IMR-90 (cell line): ENCODE data around the gene MTREX. TPM values are rescaled to one million over a fixed set of nuclear protein-coding genes. Genes with fewer than 3 reads are reported as not detected.

Source experiments
- ATAC-seq: fragments of 200-7000 bp; cut with Tn5 transposase; 2 replicates; pipeline ENCODE4 v1.9.1; 2020; ENCODE audit warnings: low read depth, mild to moderate bottlenecking, moderate library complexity
- BruUV-seq: library from RNA; stranded (reverse); fragments of 400-500 nt; replicated peaks from 2 replicates; lab custom pipeline; 2021; lab: Mats Ljungman, UMichigan
- CTCF ChIA-PET: fragments of 300-600 bp; formaldehyde crosslinking; extraction: SDS; loops from one replicate; lab custom pipeline; 2021; ENCODE audit warnings: antibody characterized with exemption; lab: Yijun Ruan, JAX
- POLR2A ChIA-PET: fragments of 300-600 bp; sonication (Branson Sonifier 250); formaldehyde crosslinking; loops from one replicate; lab custom pipeline; 2022; ENCODE audit warnings: antibody characterized with exemption; ENCODE audit not compliant: unreplicated experiment; lab: Charles Lee
- DNase-seq: peaks from one replicate; pipeline ENCODE4 v3.0.0; 2013
- H2AFZ ChIP-seq: replicated peaks from 2 replicates; pipeline ENCODE3; 2013; ENCODE audit warnings: low read length, mild to moderate bottlenecking; ENCODE audit not compliant: poor library complexity
- H2AK5ac ChIP-seq: 2 replicates; pipeline ENCODE4 v1.6.1; 2013; ENCODE audit warnings: low read depth, low read length, inconsistent platforms
- H2AK9ac ChIP-seq: replicated peaks from 2 replicates; pipeline ENCODE3; 2013; ENCODE audit warnings: mild to moderate bottlenecking, low read depth, low read length, moderate library complexity; ENCODE audit not compliant: poor library complexity
- H2BK120ac ChIP-seq: 2 replicates; pipeline ENCODE4 v1.6.1; 2013; ENCODE audit warnings: low read depth, low read length, inconsistent platforms
- H2BK15ac ChIP-seq: 3 replicates; pipeline ENCODE4 v1.6.1; 2013; ENCODE audit warnings: low read depth, low read length, inconsistent platforms
- H2BK20ac ChIP-seq: 2 replicates; pipeline ENCODE4 v1.6.1; 2013; ENCODE audit warnings: low read depth, mild to moderate bottlenecking, inconsistent platforms, low read length, moderate library complexity
- H2BK5ac ChIP-seq: 2 replicates; pipeline ENCODE4 v1.6.1; 2013; ENCODE audit warnings: mild to moderate bottlenecking, low read depth, low read length, inconsistent platforms; ENCODE audit not compliant: poor library complexity, severe bottlenecking
- H3K14ac ChIP-seq: replicated peaks from 2 replicates; pipeline ENCODE4 v1.6.1; 2013; ENCODE audit warnings: low read depth, low read length, inconsistent platforms
- H3K18ac ChIP-seq: 2 replicates; pipeline ENCODE4 v1.6.1; 2013; ENCODE audit warnings: low read depth, low read length, control low read depth
- H3K23ac ChIP-seq: 2 replicates; pipeline ENCODE4 v1.6.1; 2013; ENCODE audit warnings: low read depth, low read length, inconsistent platforms
- H3K27ac ChIP-seq: 2 replicates; pipeline ENCODE4 v1.5.1; 2013; ENCODE audit warnings: mild to moderate bottlenecking, control low read depth, low read length; ENCODE audit not compliant: insufficient read depth
- H3K27me3 ChIP-seq: 2 replicates; pipeline ENCODE4 v1.6.1; 2013; ENCODE audit warnings: low read length; ENCODE audit not compliant: control insufficient read depth, insufficient read depth
- H3K36me3 ChIP-seq: 2 replicates; pipeline ENCODE4 v1.6.1; 2013; ENCODE audit warnings: low read length, mixed read lengths; ENCODE audit not compliant: control insufficient read depth, insufficient read depth
- H3K4ac ChIP-seq: 2 replicates; pipeline ENCODE4 v1.6.1; 2013; ENCODE audit warnings: low read depth, low read length, inconsistent platforms
- H3K4me1 ChIP-seq: 2 replicates; pipeline ENCODE4 v1.6.1; 2013; ENCODE audit warnings: low read length, mixed read lengths; ENCODE audit not compliant: control insufficient read depth, insufficient read depth
- H3K4me2 ChIP-seq: 2 replicates; pipeline ENCODE4 v1.6.1; 2013; ENCODE audit warnings: low read depth, mild to moderate bottlenecking, control low read depth, low read length, moderate library complexity
- H3K4me3 ChIP-seq: 2 replicates; pipeline ENCODE4 v1.5.1; 2013; ENCODE audit warnings: low read depth, mild to moderate bottlenecking, control low read depth, low read length, moderate library complexity; ENCODE audit not compliant: insufficient read depth
- H3K56ac ChIP-seq: 2 replicates; pipeline ENCODE4 v1.6.1; 2013; ENCODE audit warnings: low read length, inconsistent platforms; ENCODE audit not compliant: insufficient read depth; ENCODE audit errors: extremely low read depth
- H3K79me1 ChIP-seq, 2 experiments: 2 replicates each; pipeline ENCODE4 v1.6.1; 2013; ENCODE audit warnings: low read length in 2 of 2, inconsistent platforms in 1 of 2, low read depth in 1 of 2
- H3K9ac ChIP-seq: 2 replicates; pipeline ENCODE4 v1.6.1; 2013; ENCODE audit warnings: low read depth, low read length, control low read depth
- H3K9me1 ChIP-seq: 2 replicates; pipeline ENCODE4 v1.6.1; 2013; ENCODE audit warnings: low read length, inconsistent platforms; ENCODE audit not compliant: insufficient read depth
- H3K9me3 ChIP-seq: 2 replicates; pipeline ENCODE4 v1.6.1; 2013; ENCODE audit warnings: low read length; ENCODE audit not compliant: control insufficient read depth, insufficient read depth
- H4K20me1 ChIP-seq: 2 replicates; pipeline ENCODE4 v1.6.1; 2013; ENCODE audit warnings: low read length, inconsistent platforms; ENCODE audit not compliant: insufficient read depth
- H4K5ac ChIP-seq: 2 replicates; pipeline ENCODE4 v1.6.1; 2013; ENCODE audit warnings: mild to moderate bottlenecking, low read depth, low read length, control low read depth
- H4K8ac ChIP-seq, 2 experiments: 2 replicates each; pipeline ENCODE4 v1.6.1; 2013; ENCODE audit warnings: low read depth in 2 of 2, low read length in 2 of 2, control low read depth in 1 of 2, inconsistent platforms in 1 of 2
- H4K91ac ChIP-seq: 2 replicates; pipeline ENCODE4 v1.6.1; 2013; ENCODE audit warnings: low read depth, low read length, inconsistent platforms; ENCODE audit not compliant: insufficient read depth
- FOS ChIP-seq: fragments of 150-350 bp; IDR thresholded peaks from 2 replicates; pipeline ENCODE4 v1.6.1; 2016; ENCODE audit warnings: low read depth, low read length
- SMC3 ChIP-seq: fragments of 150-350 bp; IDR thresholded peaks from 2 replicates; pipeline ENCODE4 v1.6.1; 2016; ENCODE audit warnings: low read depth, mild to moderate bottlenecking, antibody characterized with exemption, low read length, moderate library complexity
- WGBS, 2 experiments: methylation state at CpG; one replicate each; pipeline versions ENCODE4 v1.1.5 to v1.1.7; 2013; ENCODE audit warnings: missing lambda C conversion rate in 2 of 2; ENCODE audit not compliant: insufficient read length in 1 of 2; ENCODE audit errors: extremely low coverage in 2 of 2; 5-methylcytosine and 5-hydroxymethylcytosine counted together
- dilution Hi-C: fragments of 300-500 bp; cut with HindIII; formaldehyde crosslinking; loops from one replicate; pipeline ENCODE4 v1.14.3; 2018; ENCODE audit warnings: low sequenced_read_pairs; ENCODE audit not compliant: unreplicated experiment
- in situ Hi-C: fragments of 300-500 bp; cut with MboI; formaldehyde crosslinking; loops from 3 replicates; pipeline ENCODE4 v1.14.3; 2019; ENCODE audit warnings: low sequenced_read_pairs, inconsistent platforms, mixed read lengths
- intact Hi-C: fragments of 100-400 bp; cut with micrococcal nuclease; formaldehyde crosslinking; loops from 2 replicates; pipeline ENCODE4 v1.10.0; 2022
- polyA plus RNA-seq, 3 experiments: library from polyadenylated mRNA; depleted of rRNA; stranded (reverse); fragments of >200 nt; gene quantifications; 2 replicates each; pipeline ENCODE4 v1.2.3, GENCODE V29; 2012; ENCODE audit warnings: low replicate concordance in 1 of 3
- total RNA-seq: library from RNA; depleted of rRNA; stranded (reverse); fragments of >200 nt; gene quantifications from 2 replicates; pipeline ENCODE4 v1.2.3, GENCODE V29; 2012

MTREX gene
- total and polyA plus RNA-seq, 2 of the 4 experiments (the other 2 are of a cell fraction) = 22.1 to 33.2 TPM

- WGBS, 2 experiments = no CpG with 5 or more reads among the region's 1 CpG
- Histone ChIP-seq H3K79me1 (peaks cover 5 to 13% of the 10 kb centered on the region in 2 experiments; a peak in 3 of 4 replicates), H2BK5ac (no peak overlapping the region), H4K5ac (no peak overlapping the region), H4K20me1 (no peaks in the 10 kb centered on the region), H3K27me3 (no peaks in the 10 kb centered on the region), H3K9ac (no peak overlapping the region), H3K4me2 (no peak overlapping the region), H3K23ac (no peak overlapping the region), H4K8ac (no peak overlapping the region), H3K4me1 (no peaks in the 10 kb centered on the region), H3K4ac (no peak overlapping the region), H2BK120ac (no peak overlapping the region), H3K56ac (no peak overlapping the region), H3K27ac (no peak overlapping the region), H2AK5ac (no peak overlapping the region), H3K4me3 (no peak overlapping the region), H3K18ac (no peak overlapping the region), H3K36me3 (peaks cover 13% of the 10 kb centered on the region), H2AK9ac (no peak overlapping the region), H2AFZ (no peak overlapping the region), H3K9me1 (no peaks in the 10 kb centered on the region), H2BK15ac (no peak overlapping the region), H4K91ac (no peak overlapping the region), H3K14ac (no peak overlapping the region), H2BK20ac (no peak overlapping the region), H3K9me3 (peaks cover 6% of the 10 kb centered on the region)
- intact Hi-C loops = no loop called here
- TF ChIP-seq FOS = no peak
- TF ChIP-seq SMC3 = no peak
- ATAC-seq (no peak), DNase-seq (no peak)
- BruUV-seq = no TSS peak
- in situ Hi-C loops = no loop called here
- dilution Hi-C loops = no loop called here
- ChIA-PET CTCF (no interaction called here), POLR2A (no interaction called here)
These were observed 77.4 kb downstream of the MTREX start for GRCh38 chr5:55385227-55385626.
